Measurements from ENCODE around the gene GOLIM4. TPM values are rescaled to one million over a fixed set of nuclear protein-coding genes. Genes with fewer than 3 reads are reported as not detected.

The GOLIM4 gene
- total RNA-seq, 1 experiment from 2014 or later: 30.0 TPM

DNA sequence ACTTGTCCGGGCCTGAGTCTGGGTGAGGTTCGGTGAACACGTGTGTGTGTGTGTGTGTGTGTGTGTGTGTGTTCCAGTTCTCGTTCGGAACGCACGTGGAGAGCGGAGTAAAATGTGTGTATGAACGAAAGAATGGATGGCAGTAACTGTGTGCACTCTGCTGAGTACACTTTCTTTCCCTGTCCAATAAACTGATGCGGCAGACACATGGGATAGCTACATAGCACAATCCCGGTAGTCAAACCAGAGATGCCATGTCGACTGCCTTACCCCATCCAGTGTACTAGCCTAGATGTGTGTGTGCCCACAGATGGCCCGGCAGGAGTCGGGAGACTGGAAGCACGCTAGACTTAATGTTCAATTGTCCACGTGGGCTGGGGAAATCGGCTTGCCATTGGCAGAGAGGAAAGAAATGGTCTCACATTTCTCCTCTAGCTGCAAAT is 507 bp upstream of the GOLIM4 start:
- Mint-ChIP-seq H3K4me1 (peaks cover 51% of the 10 kb centered on the region), H3K36me3 (no peaks in the 10 kb centered on the region), H3K27me3 (ENCODE audit: low read depth) (no peaks in the 10 kb centered on the region), H3K27ac (peak overlapping the region; percentile 88), H3K9me3 (no peaks in the 10 kb centered on the region), H3K4me3 (peak overlapping the region; percentile 88)
- CTCF ChIA-PET: interaction anchor here (0.6 to 1.0 kb wide), 3 partner anchors 56 to 752 kb away, joined by 3 read pairs; no protein-coding TSS in a partner anchor
- DNase-seq (ENCODE audit: low spot score) (peak; percentile 21), ATAC-seq (peak; percentile 22)
- POLR2A ChIA-PET: no interaction called here
- TF ChIP-seq TEAD1 (CRISPR knock-in tag; IDR thresholded peaks at IDR 0.05): 0 out of 2 replicates have a peak, but pooled peaks have one; percentile 18
- no peak for TF ChIP-seq ZNF232 (CRISPR knock-in tag; IDR thresholded peaks at IDR 0.05)
- TF ChIP-seq, protein P1, sequence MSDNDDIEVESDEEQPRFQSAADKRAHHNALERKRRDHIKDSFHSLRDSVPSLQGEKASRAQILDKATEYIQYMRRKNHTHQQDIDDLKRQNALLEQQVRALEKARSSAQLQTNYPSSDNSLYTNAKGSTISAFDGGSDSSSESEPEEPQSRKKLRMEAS (CRISPR knock-in tag; IDR thresholded peaks at IDR 0.05): peak; percentile 75
- TF ChIP-seq, protein P2, sequence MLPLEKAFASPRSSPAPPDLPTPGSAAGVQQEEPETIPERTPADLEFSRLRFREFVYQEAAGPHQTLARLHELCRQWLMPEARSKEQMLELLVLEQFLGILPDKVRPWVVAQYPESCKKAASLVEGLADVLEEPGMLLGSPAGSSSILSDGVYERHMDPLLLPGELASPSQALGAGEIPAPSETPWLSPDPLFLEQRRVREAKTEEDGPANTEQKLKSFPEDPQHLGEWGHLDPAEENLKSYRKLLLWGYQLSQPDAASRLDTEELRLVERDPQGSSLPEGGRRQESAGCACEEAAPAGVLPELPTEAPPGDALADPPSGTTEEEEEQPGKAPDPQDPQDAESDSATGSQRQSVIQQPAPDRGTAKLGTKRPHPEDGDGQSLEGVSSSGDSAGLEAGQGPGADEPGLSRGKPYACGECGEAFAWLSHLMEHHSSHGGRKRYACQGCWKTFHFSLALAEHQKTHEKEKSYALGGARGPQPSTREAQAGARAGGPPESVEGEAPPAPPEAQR (CRISPR knock-in tag; IDR thresholded peaks at IDR 0.05): no peak
- TF ChIP-seq ETV6 (CRISPR knock-in tag; IDR thresholded peaks at IDR 0.05): no peak
- TF ChIP-seq, protein P3, sequence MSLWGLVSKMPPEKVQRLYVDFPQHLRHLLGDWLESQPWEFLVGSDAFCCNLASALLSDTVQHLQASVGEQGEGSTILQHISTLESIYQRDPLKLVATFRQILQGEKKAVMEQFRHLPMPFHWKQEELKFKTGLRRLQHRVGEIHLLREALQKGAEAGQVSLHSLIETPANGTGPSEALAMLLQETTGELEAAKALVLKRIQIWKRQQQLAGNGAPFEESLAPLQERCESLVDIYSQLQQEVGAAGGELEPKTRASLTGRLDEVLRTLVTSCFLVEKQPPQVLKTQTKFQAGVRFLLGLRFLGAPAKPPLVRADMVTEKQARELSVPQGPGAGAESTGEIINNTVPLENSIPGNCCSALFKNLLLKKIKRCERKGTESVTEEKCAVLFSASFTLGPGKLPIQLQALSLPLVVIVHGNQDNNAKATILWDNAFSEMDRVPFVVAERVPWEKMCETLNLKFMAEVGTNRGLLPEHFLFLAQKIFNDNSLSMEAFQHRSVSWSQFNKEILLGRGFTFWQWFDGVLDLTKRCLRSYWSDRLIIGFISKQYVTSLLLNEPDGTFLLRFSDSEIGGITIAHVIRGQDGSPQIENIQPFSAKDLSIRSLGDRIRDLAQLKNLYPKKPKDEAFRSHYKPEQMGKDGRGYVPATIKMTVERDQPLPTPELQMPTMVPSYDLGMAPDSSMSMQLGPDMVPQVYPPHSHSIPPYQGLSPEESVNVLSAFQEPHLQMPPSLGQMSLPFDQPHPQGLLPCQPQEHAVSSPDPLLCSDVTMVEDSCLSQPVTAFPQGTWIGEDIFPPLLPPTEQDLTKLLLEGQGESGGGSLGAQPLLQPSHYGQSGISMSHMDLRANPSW (CRISPR knock-in tag; conservative IDR thresholded peaks at IDR 0.05; ENCODE audit: low read depth): no peak
- no peak for TF ChIP-seq ESRRA (CRISPR knock-in tag; IDR thresholded peaks at IDR 0.05; ENCODE audit: borderline replicate concordance)
- TF ChIP-seq MYBL2 (CRISPR knock-in tag; IDR thresholded peaks at IDR 0.05): peak; percentile 78; the same call in 1 of the 2 replicates
- TF ChIP-seq EMX1 (CRISPR knock-in tag; IDR thresholded peaks at IDR 0.05): no peak
- TF ChIP-seq, protein P4, sequence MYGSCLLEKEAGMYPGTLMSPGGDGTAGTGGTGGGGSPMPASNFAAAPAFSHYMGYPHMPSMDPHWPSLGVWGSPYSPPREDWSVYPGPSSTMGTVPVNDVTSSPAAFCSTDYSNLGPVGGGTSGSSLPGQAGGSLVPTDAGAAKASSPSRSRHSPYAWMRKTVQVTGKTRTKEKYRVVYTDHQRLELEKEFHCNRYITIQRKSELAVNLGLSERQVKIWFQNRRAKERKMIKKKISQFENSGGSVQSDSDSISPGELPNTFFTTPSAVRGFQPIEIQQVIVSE (CRISPR knock-in tag; IDR thresholded peaks at IDR 0.05; ENCODE audit: borderline replicate concordance): no peak
- TF ChIP-seq ZNF423 (CRISPR knock-in tag; IDR thresholded peaks at IDR 0.05): no peak
- TF ChIP-seq, protein P5, sequence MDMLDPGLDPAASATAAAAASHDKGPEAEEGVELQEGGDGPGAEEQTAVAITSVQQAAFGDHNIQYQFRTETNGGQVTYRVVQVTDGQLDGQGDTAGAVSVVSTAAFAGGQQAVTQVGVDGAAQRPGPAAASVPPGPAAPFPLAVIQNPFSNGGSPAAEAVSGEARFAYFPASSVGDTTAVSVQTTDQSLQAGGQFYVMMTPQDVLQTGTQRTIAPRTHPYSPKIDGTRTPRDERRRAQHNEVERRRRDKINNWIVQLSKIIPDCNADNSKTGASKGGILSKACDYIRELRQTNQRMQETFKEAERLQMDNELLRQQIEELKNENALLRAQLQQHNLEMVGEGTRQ (CRISPR knock-in tag; IDR thresholded peaks at IDR 0.05): peak; percentile 52; the same call in 1 of the 2 replicates
- TF ChIP-seq, protein P6, sequence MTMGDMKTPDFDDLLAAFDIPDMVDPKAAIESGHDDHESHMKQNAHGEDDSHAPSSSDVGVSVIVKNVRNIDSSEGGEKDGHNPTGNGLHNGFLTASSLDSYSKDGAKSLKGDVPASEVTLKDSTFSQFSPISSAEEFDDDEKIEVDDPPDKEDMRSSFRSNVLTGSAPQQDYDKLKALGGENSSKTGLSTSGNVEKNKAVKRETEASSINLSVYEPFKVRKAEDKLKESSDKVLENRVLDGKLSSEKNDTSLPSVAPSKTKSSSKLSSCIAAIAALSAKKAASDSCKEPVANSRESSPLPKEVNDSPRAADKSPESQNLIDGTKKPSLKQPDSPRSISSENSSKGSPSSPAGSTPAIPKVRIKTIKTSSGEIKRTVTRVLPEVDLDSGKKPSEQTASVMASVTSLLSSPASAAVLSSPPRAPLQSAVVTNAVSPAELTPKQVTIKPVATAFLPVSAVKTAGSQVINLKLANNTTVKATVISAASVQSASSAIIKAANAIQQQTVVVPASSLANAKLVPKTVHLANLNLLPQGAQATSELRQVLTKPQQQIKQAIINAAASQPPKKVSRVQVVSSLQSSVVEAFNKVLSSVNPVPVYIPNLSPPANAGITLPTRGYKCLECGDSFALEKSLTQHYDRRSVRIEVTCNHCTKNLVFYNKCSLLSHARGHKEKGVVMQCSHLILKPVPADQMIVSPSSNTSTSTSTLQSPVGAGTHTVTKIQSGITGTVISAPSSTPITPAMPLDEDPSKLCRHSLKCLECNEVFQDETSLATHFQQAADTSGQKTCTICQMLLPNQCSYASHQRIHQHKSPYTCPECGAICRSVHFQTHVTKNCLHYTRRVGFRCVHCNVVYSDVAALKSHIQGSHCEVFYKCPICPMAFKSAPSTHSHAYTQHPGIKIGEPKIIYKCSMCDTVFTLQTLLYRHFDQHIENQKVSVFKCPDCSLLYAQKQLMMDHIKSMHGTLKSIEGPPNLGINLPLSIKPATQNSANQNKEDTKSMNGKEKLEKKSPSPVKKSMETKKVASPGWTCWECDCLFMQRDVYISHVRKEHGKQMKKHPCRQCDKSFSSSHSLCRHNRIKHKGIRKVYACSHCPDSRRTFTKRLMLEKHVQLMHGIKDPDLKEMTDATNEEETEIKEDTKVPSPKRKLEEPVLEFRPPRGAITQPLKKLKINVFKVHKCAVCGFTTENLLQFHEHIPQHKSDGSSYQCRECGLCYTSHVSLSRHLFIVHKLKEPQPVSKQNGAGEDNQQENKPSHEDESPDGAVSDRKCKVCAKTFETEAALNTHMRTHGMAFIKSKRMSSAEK (CRISPR knock-in tag; IDR thresholded peaks at IDR 0.05; ENCODE audit: borderline replicate concordance): no peak
- no peak for TF ChIP-seq CREM (CRISPR knock-in tag; IDR thresholded peaks at IDR 0.05)
- no peak for TF ChIP-seq NFYB (CRISPR knock-in tag; conservative IDR thresholded peaks at IDR 0.05; ENCODE audit: low read depth)
- TF ChIP-seq JAZF1 (CRISPR knock-in tag; IDR thresholded peaks at IDR 0.05): no peak
- TF ChIP-seq TCF7 (CRISPR knock-in tag; IDR thresholded peaks at IDR 0.05; ENCODE audit: low read depth): no peak
- no peak for TF ChIP-seq ZNF263 (CRISPR knock-in tag; IDR thresholded peaks at IDR 0.05; ENCODE audit: low read depth)
- no peak for TF ChIP-seq NR1H2 (CRISPR knock-in tag; IDR thresholded peaks at IDR 0.05)
- TF ChIP-seq, protein P7, sequence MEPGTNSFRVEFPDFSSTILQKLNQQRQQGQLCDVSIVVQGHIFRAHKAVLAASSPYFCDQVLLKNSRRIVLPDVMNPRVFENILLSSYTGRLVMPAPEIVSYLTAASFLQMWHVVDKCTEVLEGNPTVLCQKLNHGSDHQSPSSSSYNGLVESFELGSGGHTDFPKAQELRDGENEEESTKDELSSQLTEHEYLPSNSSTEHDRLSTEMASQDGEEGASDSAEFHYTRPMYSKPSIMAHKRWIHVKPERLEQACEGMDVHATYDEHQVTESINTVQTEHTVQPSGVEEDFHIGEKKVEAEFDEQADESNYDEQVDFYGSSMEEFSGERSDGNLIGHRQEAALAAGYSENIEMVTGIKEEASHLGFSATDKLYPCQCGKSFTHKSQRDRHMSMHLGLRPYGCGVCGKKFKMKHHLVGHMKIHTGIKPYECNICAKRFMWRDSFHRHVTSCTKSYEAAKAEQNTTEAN (CRISPR knock-in tag; IDR thresholded peaks at IDR 0.05): 0 out of 2 replicates have a peak, but pooled peaks have one; percentile 22
- TF ChIP-seq, protein P8, sequence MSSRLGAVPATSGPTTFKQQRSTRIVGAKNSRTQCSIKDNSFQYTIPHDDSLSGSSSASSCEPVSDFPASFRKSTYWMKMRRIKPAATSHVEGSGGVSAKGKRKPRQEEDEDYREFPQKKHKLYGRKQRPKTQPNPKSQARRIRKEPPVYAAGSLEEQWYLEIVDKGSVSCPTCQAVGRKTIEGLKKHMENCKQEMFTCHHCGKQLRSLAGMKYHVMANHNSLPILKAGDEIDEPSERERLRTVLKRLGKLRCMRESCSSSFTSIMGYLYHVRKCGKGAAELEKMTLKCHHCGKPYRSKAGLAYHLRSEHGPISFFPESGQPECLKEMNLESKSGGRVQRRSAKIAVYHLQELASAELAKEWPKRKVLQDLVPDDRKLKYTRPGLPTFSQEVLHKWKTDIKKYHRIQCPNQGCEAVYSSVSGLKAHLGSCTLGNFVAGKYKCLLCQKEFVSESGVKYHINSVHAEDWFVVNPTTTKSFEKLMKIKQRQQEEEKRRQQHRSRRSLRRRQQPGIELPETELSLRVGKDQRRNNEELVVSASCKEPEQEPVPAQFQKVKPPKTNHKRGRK (CRISPR knock-in tag; IDR thresholded peaks at IDR 0.05; ENCODE audit: borderline replicate concordance): no peak
- TF ChIP-seq NFATC4 (CRISPR knock-in tag; IDR thresholded peaks at IDR 0.05): no peak

Data from WTC11 (cell line).